B cell (primary cell): ENCODE data around the gene ANOS1. TPM values are rescaled to one million over a fixed set of nuclear protein-coding genes. Genes with fewer than 3 reads are reported as not detected.

Experiments
- ATAC-seq: fragments of 200-7000 bp; cut with Tn5 transposase; one replicate; pipeline ENCODE4 v1.10.0; 2021; ENCODE audit warnings: low read depth, mild to moderate bottlenecking, moderate number of reproducible peaks, moderate library complexity
- CTCF ChIA-PET: fragments of 350-600 bp; sonication (Branson Sonifier 250); formaldehyde crosslinking; loops from one replicate; lab custom pipeline; 2021; ENCODE audit warnings: antibody characterized with exemption, inconsistent platforms; lab: Charles Lee
- POLR2A ChIA-PET: fragments of 350-600 bp; sonication (Branson Sonifier 250); formaldehyde crosslinking; loops from one replicate; lab custom pipeline; 2021; ENCODE audit warnings: antibody characterized with exemption; lab: Charles Lee
- DNase-seq: peaks from one replicate; pipeline ENCODE4 v3.0.0; 2013
- H2AFZ ChIP-seq: 2 replicates; pipeline ENCODE4 v1.6.1; 2012; ENCODE audit warnings: mild to moderate bottlenecking, low read depth, low read length; ENCODE audit not compliant: insufficient read depth, poor library complexity, severe bottlenecking
- H3K27ac ChIP-seq, 2 donors: 1 replicate in 1 of 2; 2 replicates in 1 of 2; pipeline ENCODE4 v1.5.1; 2012 to 2013; ENCODE audit warnings: low read length in 2 of 2, mild to moderate bottlenecking in 2 of 2, moderate library complexity in 1 of 2
- H3K27me3 ChIP-seq, 4 experiments: fragments of 200-600 bp in 1 of 4; sonication (generic) in 1 of 4; replicated peaks in 1 of 4; 1 replicate in 2 of 4; 2 replicates in 2 of 4; pipeline versions ENCODE4 v1.6.1 to v1.7.0; 2013 to 2016; ENCODE audit warnings: low read length in 3 of 4, mild to moderate bottlenecking in 2 of 4, mixed read lengths in 1 of 4, moderate library complexity in 1 of 4; ENCODE audit not compliant: insufficient read depth in 4 of 4, control insufficient read depth in 3 of 4; ENCODE audit errors: control extremely low read depth in 1 of 4
- H3K36me3 ChIP-seq, 2 experiments: replicated peaks in 1 of 2; 1 replicate in 1 of 2; 2 replicates in 1 of 2; pipeline versions ENCODE4 v1.6.1 to v1.7.1; 2013; ENCODE audit warnings: low read length in 1 of 2; ENCODE audit not compliant: insufficient read depth in 2 of 2, control insufficient read depth in 1 of 2; ENCODE audit errors: control extremely low read depth in 1 of 2, extremely low read depth in 1 of 2
- H3K4me1 ChIP-seq, 2 donors: fragments of 200-600 bp in 1 of 2; sonication (generic) in 1 of 2; 1 replicate in 1 of 2; 2 replicates in 1 of 2; pipeline versions ENCODE4 v1.5.1 to v1.6.1; 2013 to 2017; ENCODE audit warnings: low read length in 2 of 2; ENCODE audit not compliant: control insufficient read depth in 2 of 2, insufficient read depth in 2 of 2
- H3K4me2 ChIP-seq: replicated peaks from 2 replicates; pipeline ENCODE3; 2012; ENCODE audit warnings: mild to moderate bottlenecking, low read depth, low read length; ENCODE audit not compliant: poor library complexity, severe bottlenecking
- H3K4me3 ChIP-seq, 5 experiments: fragments of 200-600 bp in 1 of 5; sonication (generic) in 1 of 5; 1 replicate in 3 of 5; 2 replicates in 2 of 5; pipeline versions ENCODE4 v1.5.1 to v1.7.0; 2011 to 2016; ENCODE audit warnings: low read length in 4 of 5, mild to moderate bottlenecking in 4 of 5, low read depth in 2 of 5, control low read depth in 1 of 5, moderate library complexity in 1 of 5; ENCODE audit not compliant: insufficient read depth in 1 of 5; ENCODE audit errors: control extremely low read depth in 1 of 5, extremely low read depth in 1 of 5
- H3K79me2 ChIP-seq: fragments of 200-600 bp; sonication (generic); one replicate; pipeline ENCODE4 v1.6.0; 2016; ENCODE audit warnings: low read length; ENCODE audit not compliant: control insufficient read depth, insufficient read depth
- H3K9ac ChIP-seq: fragments of 200-600 bp; sonication (generic); 2 replicates; pipeline ENCODE4 v1.6.1; 2017; ENCODE audit warnings: mild to moderate bottlenecking, low read length, moderate library complexity
- H3K9me3 ChIP-seq, 3 donors: one replicate each; pipeline versions ENCODE4 v1.6.1 to v1.7.1; 2013; ENCODE audit warnings: low read length in 2 of 3; ENCODE audit not compliant: control insufficient read depth in 2 of 3, insufficient read depth in 1 of 3; ENCODE audit errors: control extremely low read depth in 1 of 3
- H4K20me1 ChIP-seq: 2 replicates; pipeline ENCODE4 v1.6.0; 2012; ENCODE audit warnings: mild to moderate bottlenecking, low read length; ENCODE audit not compliant: insufficient read depth, control insufficient read depth, poor library complexity, severe bottlenecking
- H3K27ac Mint-ChIP-seq: one replicate; pipeline ENCODE4 v1.8.0; 2021; ENCODE audit warnings: mixed read lengths
- H3K27me3 Mint-ChIP-seq: one replicate; pipeline ENCODE4 v1.8.0; 2021; ENCODE audit warnings: mixed read lengths
- H3K4me1 Mint-ChIP-seq: one replicate; pipeline ENCODE4 v1.8.0; 2021; ENCODE audit warnings: mixed read lengths
- H3K4me3 Mint-ChIP-seq: one replicate; pipeline ENCODE4 v1.8.0; 2021; ENCODE audit warnings: mixed read lengths
- H3K9me3 Mint-ChIP-seq: one replicate; pipeline ENCODE4 v1.8.0; 2022; ENCODE audit warnings: mixed read lengths; ENCODE audit not compliant: insufficient read depth
- CTCF ChIP-seq: fragments of 200-600 bp; IDR thresholded peaks from one replicate; pipeline ENCODE4 v1.8.0; 2022; ENCODE audit warnings: antibody characterized with exemption, mild to moderate bottlenecking
- EZH2 ChIP-seq: IDR thresholded peaks from 2 replicates; pipeline ENCODE4 v1.6.1; 2012; ENCODE audit warnings: borderline replicate concordance, low read depth, mild to moderate bottlenecking, moderate library complexity, low read length; ENCODE audit not compliant: insufficient read depth, poor library complexity, severe bottlenecking
- WGBS: methylation state at CpG from one replicate; pipeline ENCODE4 v1.1.5; 2013; ENCODE audit warnings: missing lambda C conversion rate; ENCODE audit not compliant: insufficient coverage; 5-methylcytosine and 5-hydroxymethylcytosine counted together
- intact Hi-C: fragments of 100-400 bp; cut with micrococcal nuclease; formaldehyde crosslinking; loops from one replicate; pipeline ENCODE4 v1.10.0; 2022
- polyA plus RNA-seq: library from polyadenylated mRNA; depleted of rRNA; stranded (reverse); fragments of >200 nt; gene quantifications from 2 replicates; pipeline ENCODE4 v1.2.3, GENCODE V29; 2012
- total RNA-seq, 2 donors: library from RNA; stranded (reverse); fragments of 120-200 nt in 1 of 2; gene quantifications; 1 replicate in 1 of 2; 2 replicates in 1 of 2; pipeline versions ENCODE4 v1.2.3 to v1.2.4, GENCODE V29; 2013 to 2022

ANOS1 gene
- total and polyA plus RNA-seq, 2 donors (not counting 1 experiment from before 2014, with no cell fraction given), result 0.10 TPM; not detected in 1

GRCh38 chrX:8636497-8636896 lies 95.4 kb downstream of the ANOS1 start:
- Mint-ChIP-seq H3K4me3 (no peak overlapping the region), H3K4me1 (no peaks in the 10 kb centered on the region), H3K9me3 (no peaks in the 10 kb centered on the region), H3K27me3 (no peaks in the 10 kb centered on the region), H3K27ac (no peak overlapping the region)
- Histone ChIP-seq H3K4me2 (no peak overlapping the region), H3K4me1 (no peaks in the 10 kb centered on the region), H4K20me1 (no peaks in the 10 kb centered on the region), H3K36me3 (no peaks in the 10 kb centered on the region), H3K9me3 (no peaks in the 10 kb centered on the region), H3K79me2 (no peaks in the 10 kb centered on the region), H3K27ac (no peak overlapping the region), H3K27me3 (peaks cover 0 to 3% (median 0%) of the 10 kb centered on the region in 4 experiments), H3K4me3 (no peak overlapping the region), H2AFZ (no peak overlapping the region), H3K9ac (no peak overlapping the region)
- ChIA-PET POLR2A (no interaction called here), CTCF (no interaction called here)
- ATAC-seq (no peak), DNase-seq (no peak)
- intact Hi-C loops, result no loop called here
- no peak for TF ChIP-seq EZH2
- no peak for TF ChIP-seq CTCF

- Histone ChIP-seq H3K27ac (no peak overlapping the region), H2AFZ (no peak overlapping the region), H3K4me3 (no peak overlapping the region), H3K36me3 (no peaks in the 10 kb centered on the region), H3K27me3 (no peaks in the 10 kb centered on the region), H3K9me3 (no peaks in the 10 kb centered on the region), H3K79me2 (no peaks in the 10 kb centered on the region), H4K20me1 (no peaks in the 10 kb centered on the region), H3K4me2 (no peak overlapping the region), H3K9ac (no peak overlapping the region), H3K4me1 (no peaks in the 10 kb centered on the region)
- no peak overlapping the region for H3K4me3 Mint-ChIP-seq
- H3K27me3 Mint-ChIP-seq, result no peaks in the 10 kb centered on the region
- no peaks in the 10 kb centered on the region for H3K4me1 Mint-ChIP-seq
- ChIA-PET CTCF (no interaction called here), POLR2A (no interaction called here)
- DNase-seq, result no peak
- no peak overlapping the region for H3K27ac Mint-ChIP-seq
- no peaks in the 10 kb centered on the region for H3K9me3 Mint-ChIP-seq
- TF ChIP-seq EZH2 (no peak), CTCF (no peak)
- intact Hi-C loops, result no loop called here
- WGBS, result 100% methylated on average over 2 of the region's 5 CpGs
- ATAC-seq, result no peak
Measured at GRCh38 chrX:8635812-8636211, 96.1 kb downstream of the ANOS1 start.
